Mucosa of descending colon (tissue), 3 donors: ENCODE data around the gene LRRK1. TPM values are rescaled to one million over a fixed set of nuclear protein-coding genes. Genes with fewer than 3 reads are reported as not detected.

ENCODE experiments used
- ATAC-seq: fragments of 200-7000 bp; cut with Tn5 transposase; one replicate; pipeline ENCODE4 v1.9.1; 2020; ENCODE audit warnings: mild to moderate bottlenecking, moderate library complexity
- DNase-seq, 3 donors: peaks; one replicate each; pipeline ENCODE4 v3.0.0-alpha.2; 2020
- H3K36me3 ChIP-seq: fragments of 200-600 bp; one replicate; pipeline ENCODE4 v1.8.0; 2021; ENCODE audit warnings: low read depth, mild to moderate bottlenecking
- H3K4me1 ChIP-seq: fragments of 200-600 bp; one replicate; pipeline ENCODE4 v1.8.0; 2021; ENCODE audit warnings: low read depth, mild to moderate bottlenecking
- H3K4me3 ChIP-seq: fragments of 200-600 bp; one replicate; pipeline ENCODE4 v1.8.0; 2021; ENCODE audit warnings: mild to moderate bottlenecking
- H3K9me3 ChIP-seq: fragments of 200-600 bp; one replicate; pipeline ENCODE4 v1.8.0; 2021; ENCODE audit warnings: mild to moderate bottlenecking
- intact Hi-C, 2 donors: fragments of 100-400 bp; cut with DNase I in 1 of 2; cut with micrococcal nuclease in 1 of 2; formaldehyde crosslinking; loops; one replicate each; pipeline versions ENCODE4 v1.11.0 to v1.11.1; 2022; cut with DNase I, micrococcal nuclease
- total RNA-seq, 3 donors: library from RNA; stranded (reverse); fragmentation: NEBNext Ultra II Directional in 2 of 3; extraction: Animal tissue kit (Norgen Biotek cat#: 25700) in 2 of 3; gene quantifications; one replicate each; pipeline versions ENCODE4 v1.2.1 to v1.2.4, GENCODE V29; 2021 to 2023
- TF ChIP-seq, protein P1 (sequence below): fragments of 200-600 bp; IDR thresholded peaks from one replicate; pipeline ENCODE4 v1.8.0; 2022; ENCODE audit warnings: antibody characterized with exemption, mild to moderate bottlenecking
- donor health status: DM: no; HTN: no; CAD: no; lungs with moderate emphysema.
- donor health status: DM: no; HTN: no; CAD: no.
- donor health status: DM: no; HTN: yes; CAD: no.

LRRK1 gene
- total RNA-seq, 3 donors from 2014 or later = 43.7 to 60.1 (median 50.6) TPM

DNA sequence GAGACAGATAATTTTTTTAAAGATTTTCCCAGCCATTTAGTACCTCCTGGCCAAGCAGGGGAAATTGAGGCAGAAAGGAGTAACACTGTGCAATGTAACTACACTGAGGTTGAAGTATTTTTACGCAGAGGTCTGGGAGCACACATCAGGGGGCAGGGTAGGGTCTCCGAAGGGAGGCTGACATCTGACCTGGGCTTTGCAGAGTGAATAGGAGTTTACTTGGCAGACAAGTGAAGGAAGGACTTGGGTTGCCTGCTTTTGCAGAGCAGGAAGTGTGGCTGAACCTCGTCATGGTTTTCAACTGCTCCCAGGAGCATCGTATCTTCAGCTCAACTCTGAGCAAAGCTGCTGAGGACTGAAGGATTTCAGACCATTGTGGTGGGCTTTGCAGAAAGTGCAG lies 66.2 kb downstream of the LRRK1 start:
- H3K4me3 ChIP-seq = no peak overlapping the region
- no peaks in the 10 kb centered on the region for H3K36me3 ChIP-seq
- ATAC-seq = no peak
- no peaks in the 10 kb centered on the region for H3K9me3 ChIP-seq
- TF ChIP-seq, protein P1, sequence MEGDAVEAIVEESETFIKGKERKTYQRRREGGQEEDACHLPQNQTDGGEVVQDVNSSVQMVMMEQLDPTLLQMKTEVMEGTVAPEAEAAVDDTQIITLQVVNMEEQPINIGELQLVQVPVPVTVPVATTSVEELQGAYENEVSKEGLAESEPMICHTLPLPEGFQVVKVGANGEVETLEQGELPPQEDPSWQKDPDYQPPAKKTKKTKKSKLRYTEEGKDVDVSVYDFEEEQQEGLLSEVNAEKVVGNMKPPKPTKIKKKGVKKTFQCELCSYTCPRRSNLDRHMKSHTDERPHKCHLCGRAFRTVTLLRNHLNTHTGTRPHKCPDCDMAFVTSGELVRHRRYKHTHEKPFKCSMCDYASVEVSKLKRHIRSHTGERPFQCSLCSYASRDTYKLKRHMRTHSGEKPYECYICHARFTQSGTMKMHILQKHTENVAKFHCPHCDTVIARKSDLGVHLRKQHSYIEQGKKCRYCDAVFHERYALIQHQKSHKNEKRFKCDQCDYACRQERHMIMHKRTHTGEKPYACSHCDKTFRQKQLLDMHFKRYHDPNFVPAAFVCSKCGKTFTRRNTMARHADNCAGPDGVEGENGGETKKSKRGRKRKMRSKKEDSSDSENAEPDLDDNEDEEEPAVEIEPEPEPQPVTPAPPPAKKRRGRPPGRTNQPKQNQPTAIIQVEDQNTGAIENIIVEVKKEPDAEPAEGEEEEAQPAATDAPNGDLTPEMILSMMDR = no peak
- peaks cover 27% of the 10 kb centered on the region for H3K4me1 ChIP-seq
- DNase-seq = no peak
- intact Hi-C loops = no loop called here

DNA sequence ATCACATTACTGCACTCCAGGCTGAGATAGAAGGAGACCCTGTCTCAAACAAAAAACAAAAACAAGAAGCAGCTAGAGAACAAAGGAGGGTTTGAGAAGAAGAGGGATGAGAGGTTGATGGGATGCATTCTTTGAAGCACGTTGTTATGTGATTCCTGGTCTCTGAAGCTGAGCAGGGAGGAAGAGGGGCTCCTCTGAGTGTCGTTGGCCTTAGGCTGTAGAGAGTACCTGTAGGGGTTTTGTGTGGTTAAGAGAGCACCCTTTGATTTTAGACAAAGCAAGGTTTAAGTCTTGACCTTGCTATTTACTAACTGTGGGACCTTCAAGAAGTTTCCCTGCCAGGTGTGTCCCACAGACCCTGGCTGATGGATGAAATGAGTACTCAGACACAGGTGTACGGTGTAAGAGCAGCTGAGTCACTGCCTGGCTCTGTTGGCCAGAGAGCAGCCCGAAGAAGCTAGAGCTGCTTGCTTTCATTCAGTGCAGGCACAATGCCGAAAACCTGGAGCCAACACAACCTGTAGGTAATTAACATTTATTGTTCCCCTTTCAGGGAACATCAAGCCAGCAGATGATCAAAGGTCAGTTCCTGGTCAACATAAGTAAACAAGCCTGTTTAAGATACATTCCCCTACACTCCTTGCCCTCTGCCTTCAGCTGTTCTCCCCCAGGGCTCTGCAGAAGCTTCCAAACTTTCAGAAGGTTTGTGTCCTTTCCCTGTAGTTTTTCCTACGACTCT lies 67.2 kb downstream of the LRRK1 start:
- Histone ChIP-seq H3K36me3 (no peaks in the 10 kb centered on the region), H3K4me3 (no peak overlapping the region), H3K4me1 (peaks cover 27% of the 10 kb centered on the region), H3K9me3 (no peaks in the 10 kb centered on the region)
- peak; percentile 69 to 84 (median 75) for DNase-seq
- intact Hi-C loops = no loop called here
- TF ChIP-seq, protein P1 = no peak
- ATAC-seq = peak; percentile 92

DNA sequence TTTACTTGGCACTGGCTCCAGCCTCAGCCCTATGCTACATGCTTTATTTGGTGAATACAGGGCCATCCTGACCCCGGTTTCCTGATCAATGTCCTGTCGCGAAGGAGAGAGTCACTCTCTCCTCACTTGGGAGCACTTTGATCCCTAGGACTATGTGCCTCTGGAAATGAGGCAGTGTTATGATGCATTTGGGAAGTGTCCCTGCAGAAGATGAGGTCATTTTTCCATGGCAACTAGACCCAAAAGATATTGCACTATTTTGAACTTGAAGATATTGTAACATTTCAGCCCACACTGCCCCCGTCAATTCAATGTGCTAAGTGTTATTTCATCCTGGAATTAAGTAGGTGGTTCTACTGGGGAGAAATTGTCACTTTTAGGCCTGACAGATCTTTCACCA lies 68.0 kb downstream of the LRRK1 start:
- no peaks in the 10 kb centered on the region for H3K36me3 ChIP-seq
- no peaks in the 10 kb centered on the region for H3K9me3 ChIP-seq
- TF ChIP-seq, protein P1 = no peak
- H3K4me1 ChIP-seq = peaks cover 27% of the 10 kb centered on the region
- H3K4me3 ChIP-seq = no peak overlapping the region
- intact Hi-C loops = no loop called here
- DNase-seq (no peak), ATAC-seq (peak; percentile 73)

DNA sequence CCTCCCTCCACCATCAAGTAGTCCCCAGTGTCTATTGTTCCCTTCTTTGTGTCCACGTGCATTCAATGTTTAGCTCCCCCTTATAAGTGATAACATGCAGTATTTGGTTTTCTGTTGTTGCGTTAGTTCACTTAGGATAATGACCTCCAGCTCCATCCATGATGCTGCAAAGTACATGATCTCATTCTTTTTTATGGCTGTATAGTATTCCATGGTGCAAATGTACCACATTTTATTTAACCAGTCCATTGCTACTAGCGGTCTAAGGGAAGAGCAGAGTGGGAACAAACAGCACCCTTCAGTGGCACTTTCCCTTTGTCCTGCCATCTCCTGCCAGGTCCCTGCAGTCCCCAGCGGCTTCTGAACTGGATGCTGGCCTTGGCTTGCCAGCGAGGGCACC lies 69.1 kb downstream of the LRRK1 start:
- intact Hi-C loops = no loop called here
- Histone ChIP-seq H3K4me3 (no peak overlapping the region), H3K4me1 (peaks cover 27% of the 10 kb centered on the region), H3K36me3 (no peaks in the 10 kb centered on the region), H3K9me3 (no peaks in the 10 kb centered on the region)
- TF ChIP-seq, protein P1 = no peak
- DNase-seq (no peak), ATAC-seq (no peak)

DNA sequence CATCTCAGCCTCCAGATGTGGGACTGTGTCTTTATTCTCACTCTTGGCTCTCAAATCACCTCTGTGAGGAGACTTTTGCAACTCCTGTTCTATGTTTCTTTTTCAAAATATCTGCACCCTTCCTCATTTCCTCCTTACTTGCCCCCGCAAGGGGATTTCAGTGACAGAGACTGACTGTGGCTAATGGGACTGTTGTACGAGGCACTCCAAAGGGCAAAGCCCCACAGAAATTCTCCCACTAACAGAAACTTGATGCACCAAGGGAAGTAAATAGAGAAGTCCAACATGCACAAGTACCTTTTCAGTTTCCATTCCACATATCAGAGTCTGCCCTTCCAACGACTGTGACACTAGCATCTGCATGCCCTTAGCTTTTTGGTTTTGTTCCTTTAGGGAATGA lies 69.7 kb downstream of the LRRK1 start:
- Histone ChIP-seq H3K4me1 (peaks cover 27% of the 10 kb centered on the region), H3K4me3 (no peak overlapping the region), H3K9me3 (no peaks in the 10 kb centered on the region), H3K36me3 (no peaks in the 10 kb centered on the region)
- TF ChIP-seq, protein P1 = no peak
- ATAC-seq (no peak), DNase-seq (no peak)
- intact Hi-C loops = no loop called here
